Inflammatory macrophage treated with lipopolysaccharide for 4 hours (primary cell): ENCODE measurements around the gene APC2.
"Not testable (repeated sequence)": the region's sequence is repeated elsewhere in the genome, so short reads cannot be mapped to it uniquely, and the experiment has no call there.

Experiments
- DNase-seq: peaks from one replicate; pipeline ENCODE4 v3.0.0-alpha.2; 2020

APC2 gene

DNA sequence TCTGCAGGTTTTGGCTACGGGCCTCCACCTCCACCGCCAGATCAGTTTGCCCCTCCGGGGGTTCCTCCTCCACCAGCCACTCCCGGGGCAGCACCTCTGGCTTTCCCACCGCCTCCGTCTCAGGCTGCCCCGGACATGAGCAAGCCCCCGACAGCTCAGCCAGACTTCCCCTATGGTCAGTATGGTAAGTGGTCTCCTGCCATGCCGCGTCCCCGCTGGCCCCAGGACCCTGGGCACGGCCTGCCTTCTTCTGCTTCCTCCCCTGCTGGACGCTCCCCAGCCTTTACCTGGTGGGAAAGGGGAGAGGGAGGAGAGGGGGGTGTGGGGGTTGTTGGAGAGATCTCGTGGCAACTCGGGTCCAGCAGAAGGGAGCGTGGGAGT, 17.4 kb upstream of the APC2 start:
- no peak for DNase-seq

DNA sequence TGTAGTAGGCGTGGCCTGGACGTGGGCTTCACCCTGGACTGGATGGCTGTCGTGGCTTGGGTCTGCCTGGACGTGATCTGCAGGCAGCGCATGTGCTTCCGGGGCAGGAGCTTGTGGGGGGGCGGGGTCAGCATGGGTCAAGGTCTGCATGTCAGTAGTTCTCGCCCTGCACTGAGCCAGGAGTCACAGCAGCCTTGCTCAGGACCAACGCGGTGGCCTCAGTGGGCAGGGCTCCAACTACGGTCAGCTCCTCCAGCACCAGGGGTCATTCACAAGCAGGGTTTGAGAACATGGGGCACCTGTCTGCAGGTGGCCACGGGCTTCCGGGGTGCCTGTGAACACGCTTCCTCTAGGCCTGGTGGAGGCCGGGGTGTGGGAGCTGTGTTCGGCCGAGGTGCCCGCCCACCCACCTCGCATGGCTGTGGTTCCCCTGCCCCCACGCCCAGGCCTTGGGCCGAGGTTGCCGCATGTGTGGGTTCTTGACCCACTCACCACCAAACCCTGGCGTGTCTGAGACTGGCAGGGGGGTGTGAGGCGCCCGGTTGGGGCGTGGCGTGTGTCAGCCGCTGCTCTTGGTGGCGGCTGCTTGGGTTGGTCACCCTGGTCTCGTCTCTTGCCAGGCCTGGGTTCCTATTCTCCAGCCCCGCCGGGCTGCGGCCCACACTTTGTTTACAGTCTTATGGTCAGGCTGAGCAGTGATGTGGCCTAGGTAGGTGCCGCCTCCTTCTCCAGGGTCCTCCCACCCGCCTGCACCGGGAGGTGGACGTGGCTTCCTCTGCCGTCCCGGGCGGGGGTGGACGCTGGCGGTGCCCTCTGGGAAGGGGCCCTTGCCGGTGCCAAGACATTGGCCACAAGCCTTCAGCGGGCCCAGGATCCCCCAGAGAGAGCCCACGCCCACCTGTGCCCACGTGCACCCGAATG, 16.5 kb upstream of the APC2 start:
- DNase-seq, result no peak

GRCh38 chr19:1434040-1434366, 15.9 kb upstream of the APC2 start:
- no peak for DNase-seq

DNA sequence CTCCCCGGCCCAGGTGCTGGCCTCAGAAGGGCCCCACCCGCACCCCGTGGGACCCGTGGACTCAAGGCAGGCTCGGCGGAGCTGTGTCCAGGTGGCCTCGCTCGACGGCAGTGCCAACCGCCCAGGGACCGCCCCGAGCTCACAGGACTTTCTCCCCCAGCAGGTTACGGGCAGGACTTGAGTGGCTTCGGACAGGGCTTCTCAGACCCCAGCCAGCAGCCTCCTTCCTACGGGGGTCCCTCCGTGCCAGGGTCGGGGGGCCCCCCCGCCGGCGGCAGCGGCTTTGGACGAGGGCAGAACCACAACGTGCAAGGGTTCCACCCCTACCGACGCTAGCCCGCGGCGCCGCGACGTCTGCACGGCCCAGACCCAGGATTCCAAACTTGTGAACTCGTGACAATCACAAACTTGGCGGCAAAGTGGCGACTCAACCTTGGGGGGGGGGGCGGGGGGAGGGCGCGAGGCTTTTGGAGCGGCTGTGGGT, 15.3 kb upstream of the APC2 start:
- no peak for DNase-seq

- no peak for DNase-seq
Observed at GRCh38 chr19:1435378-1435989, 14.4 kb upstream of the APC2 start.

DNA sequence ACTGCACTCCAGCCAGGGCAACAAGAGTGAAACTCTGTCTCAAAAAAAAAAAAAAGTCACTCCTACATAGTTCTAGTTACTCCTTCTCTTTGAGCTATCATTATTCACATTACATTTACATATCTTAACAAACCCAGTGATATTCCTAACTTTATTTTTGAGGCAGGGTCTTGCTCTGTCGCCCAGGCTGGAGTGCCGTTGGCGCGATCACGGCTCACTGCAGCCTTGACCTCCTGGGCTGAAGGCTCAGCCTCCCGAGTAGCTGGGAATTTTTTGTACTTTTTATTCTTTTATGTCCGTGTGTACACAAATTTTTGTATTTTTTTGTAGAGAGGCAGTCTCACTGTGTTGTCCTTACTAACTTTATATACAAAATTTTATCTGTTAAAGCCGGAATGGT, 12.3 kb upstream of the APC2 start:
- no peak for DNase-seq

DNA sequence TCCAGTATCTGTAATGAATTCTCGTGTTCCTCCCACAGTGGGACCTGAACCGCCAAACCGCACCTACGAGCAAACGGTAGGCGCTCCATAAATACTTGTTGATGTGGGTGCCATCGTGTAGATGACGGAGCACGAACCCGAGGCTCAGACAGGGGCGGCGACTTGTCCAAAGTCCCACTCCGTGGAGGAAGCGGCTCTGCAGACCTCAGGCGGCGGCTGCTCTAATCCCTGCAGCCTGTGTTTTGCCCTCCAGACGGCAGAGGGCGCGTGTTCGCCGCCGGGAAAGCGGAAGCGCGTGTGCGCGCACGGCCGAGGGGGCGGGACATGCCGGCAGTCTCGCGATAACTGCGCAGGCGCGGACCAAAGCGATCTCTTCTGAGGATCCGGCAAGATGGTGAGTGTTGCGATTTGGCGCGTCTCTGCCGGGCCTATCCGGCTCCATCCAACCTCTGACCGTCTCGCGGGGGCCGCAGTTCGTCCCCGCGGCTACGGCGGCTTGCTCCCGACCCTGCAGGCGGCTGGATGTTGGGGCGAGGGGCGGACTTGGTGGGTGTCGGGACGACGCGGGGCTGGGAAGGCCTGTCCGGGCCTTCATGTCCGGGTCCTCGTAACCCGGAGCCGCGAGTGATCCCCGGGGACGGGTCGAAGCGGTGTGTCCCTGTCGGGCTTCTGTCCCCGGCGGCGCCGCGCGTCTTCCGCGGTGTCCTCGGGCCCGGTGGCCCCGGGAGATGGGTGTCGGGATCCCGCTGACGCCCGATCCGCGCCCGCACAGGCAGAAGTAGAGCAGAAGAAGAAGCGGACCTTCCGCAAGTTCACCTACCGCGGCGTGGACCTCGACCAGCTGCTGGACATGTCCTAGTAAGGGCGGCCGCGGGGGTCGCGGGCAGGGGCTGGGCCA, 11.6 kb upstream of the APC2 start, which contains the start of gene RPS15:
RPS15 (plus strand) TSS at position 362 of the 898 bp plus-strand sequence; CDS start at position 392, 30 bp downstream.
- peak; percentile 95 for DNase-seq

DNA sequence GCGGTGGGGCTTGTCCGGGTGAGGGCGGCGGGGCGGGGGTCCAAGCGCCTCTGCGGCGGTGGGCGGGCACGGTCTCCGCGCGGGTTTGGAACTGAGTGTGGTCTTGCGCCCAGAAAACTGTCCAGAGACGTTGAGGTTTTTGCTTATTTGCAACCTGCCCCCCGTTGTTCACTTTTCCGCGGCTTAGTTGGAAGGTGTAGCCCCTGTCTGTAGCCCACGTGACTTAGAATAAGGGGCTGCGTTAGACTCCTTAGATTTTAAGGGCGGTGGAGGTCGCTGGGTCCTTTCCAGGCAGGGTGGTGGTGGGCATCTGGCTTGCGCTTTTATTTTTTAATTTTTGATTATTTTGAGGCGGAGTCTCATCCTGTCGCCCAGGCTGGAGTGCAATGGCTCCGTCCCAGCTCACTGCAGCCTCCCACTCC, 11.0 kb upstream of the APC2 start:
- DNase-seq, result no peak

- DNase-seq, result not testable (repeated sequence)
Observed at GRCh38 chr19:1439525-1440417, 10.2 kb upstream of the APC2 start.

GRCh38 chr19:1440418-1440801, 9.5 kb upstream of the APC2 start:
- no peak for DNase-seq

GRCh38 chr19:1441022-1441426, 8.9 kb upstream of the APC2 start:
- no peak for DNase-seq

DNA sequence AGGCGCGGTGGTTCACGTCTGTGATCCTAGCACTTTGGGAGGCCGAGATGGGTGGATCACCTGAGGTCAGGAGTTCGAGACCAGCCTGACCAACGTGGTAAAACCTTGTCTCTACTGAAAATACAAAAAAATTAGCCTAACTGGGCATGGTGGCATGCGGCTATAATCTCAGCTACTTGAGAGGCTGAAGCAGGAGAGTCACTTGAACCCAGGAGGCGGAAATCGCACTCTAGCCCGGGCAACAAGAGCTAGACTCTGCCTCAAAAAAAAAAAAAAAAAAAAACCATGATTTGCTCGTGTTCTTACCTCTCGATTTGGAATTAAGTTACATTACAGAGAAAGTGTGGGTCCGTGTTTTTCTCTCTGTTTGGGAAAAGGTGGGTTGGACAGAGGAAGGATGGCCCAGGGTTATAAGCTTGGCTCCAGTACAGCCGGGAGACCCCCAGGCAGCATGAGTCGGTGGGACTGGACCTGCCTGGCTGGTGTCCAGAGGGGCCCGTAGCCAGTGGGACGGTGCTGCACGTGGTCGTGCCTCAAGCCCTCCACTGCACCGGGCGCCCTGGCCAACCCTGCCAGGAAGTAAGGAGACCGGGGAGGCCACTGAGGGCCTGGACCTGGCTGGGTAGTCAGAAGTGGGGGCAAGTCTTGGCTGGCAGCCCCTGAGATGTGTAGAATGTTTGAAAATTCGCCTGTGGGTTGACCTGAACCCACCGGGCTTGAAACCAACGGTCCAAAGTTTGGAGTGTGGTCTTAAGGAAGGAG, 8.1 kb upstream of the APC2 start:
- no peak for DNase-seq

- DNase-seq, result peak; percentile 66
Observed at GRCh38 chr19:1445185-1445931, 4.6 kb upstream of the APC2 start.

DNA sequence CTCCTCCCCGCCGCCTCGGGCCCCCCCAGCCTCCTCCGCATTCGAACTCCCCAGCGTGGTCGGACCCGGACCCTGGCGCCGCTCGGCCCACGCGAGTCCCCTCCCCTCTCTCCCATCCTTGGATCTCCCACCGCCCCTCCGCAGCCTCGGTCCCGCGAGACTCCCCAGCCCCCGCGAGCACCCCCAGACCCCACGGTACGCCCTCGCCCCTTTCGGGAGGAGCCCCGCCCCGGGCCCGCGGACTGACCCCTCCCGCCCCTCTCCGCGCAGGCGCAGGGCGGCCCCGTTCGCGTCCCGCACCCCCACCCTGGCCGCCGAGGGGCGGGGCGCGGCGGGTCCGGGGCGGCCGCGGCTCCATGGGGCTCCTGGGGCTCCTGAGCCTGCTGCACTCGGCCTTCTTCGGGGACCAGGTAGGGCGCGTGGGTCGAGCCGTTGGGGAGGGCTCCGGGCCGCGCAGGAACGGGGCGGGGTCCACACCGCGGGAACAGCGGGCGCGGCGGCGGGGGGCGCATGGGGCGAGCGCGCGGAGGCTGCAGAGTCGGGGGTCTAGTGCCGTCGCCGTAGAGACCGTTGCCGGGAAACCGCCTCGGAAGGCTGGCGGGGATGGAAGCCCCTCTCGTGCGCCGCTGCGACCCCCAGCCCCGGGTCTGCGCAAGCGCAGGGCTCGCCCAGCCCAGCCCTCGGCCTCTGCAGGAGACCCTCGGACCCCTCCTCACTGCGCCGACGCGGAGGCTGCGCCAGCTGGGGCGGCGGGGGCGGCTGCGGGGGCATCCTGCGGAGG, 3.8 kb upstream of the APC2 start:
- no peak for DNase-seq

DNA sequence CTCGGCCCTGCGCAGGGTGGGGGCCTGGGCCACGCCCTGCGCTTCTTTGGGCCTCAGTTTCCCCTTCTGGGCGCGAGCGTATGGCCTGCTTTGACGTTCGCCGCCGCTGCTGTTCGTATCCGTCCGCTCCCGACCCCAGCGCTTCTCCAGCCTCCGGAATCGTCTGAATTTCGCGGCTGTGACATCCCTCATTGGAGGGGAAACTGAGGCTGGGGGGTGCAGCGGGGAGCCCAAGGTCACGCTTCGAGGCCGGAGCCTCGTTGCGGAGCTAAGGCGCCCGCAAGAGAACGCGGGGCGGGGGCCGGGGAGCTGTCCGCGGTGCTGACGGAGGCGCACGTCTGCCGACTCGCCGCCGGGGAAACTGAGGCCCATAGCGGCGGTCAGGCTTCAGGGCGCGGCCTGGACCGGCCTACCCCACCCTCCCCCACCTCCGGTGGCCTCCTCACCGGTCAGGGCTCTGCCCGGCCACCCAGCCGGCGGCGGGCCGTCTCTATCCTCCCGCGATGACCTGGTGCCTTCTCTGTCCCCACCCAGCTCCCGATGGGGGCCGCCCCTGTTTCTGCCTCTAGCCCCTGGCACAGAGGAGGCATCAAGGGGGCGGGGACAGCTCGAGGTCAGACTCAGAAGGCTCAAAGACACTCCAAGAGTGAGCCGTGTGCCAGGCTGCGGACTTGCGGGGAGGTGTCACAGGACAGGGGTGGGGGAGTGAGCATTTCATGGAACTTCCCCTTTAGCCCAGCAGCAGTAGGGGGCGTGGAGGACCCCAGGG, 3.0 kb upstream of the APC2 start:
- DNase-seq, result no peak

- DNase-seq, result no peak
Observed at GRCh38 chr19:1447504-1447903, 2.4 kb upstream of the APC2 start.

GRCh38 chr19:1447944-1448343, 2.0 kb upstream of the APC2 start:
- no peak for DNase-seq

GRCh38 chr19:1450735-1451731, 1.1 kb downstream of the APC2 start:
- DNase-seq, result no peak
